ENCODE measurements around the gene AXIN2. TPM values are rescaled to one million over a fixed set of nuclear protein-coding genes. Genes with fewer than 3 reads are reported as not detected.
"Not testable (repeated sequence)": the region's sequence is repeated elsewhere in the genome, so short reads cannot be mapped to it uniquely, and the experiment has no call there.

Gene AXIN2
- polyA plus RNA-seq, 5 donors = 53.9 to 65.8 (median 55.4) TPM

DNA sequence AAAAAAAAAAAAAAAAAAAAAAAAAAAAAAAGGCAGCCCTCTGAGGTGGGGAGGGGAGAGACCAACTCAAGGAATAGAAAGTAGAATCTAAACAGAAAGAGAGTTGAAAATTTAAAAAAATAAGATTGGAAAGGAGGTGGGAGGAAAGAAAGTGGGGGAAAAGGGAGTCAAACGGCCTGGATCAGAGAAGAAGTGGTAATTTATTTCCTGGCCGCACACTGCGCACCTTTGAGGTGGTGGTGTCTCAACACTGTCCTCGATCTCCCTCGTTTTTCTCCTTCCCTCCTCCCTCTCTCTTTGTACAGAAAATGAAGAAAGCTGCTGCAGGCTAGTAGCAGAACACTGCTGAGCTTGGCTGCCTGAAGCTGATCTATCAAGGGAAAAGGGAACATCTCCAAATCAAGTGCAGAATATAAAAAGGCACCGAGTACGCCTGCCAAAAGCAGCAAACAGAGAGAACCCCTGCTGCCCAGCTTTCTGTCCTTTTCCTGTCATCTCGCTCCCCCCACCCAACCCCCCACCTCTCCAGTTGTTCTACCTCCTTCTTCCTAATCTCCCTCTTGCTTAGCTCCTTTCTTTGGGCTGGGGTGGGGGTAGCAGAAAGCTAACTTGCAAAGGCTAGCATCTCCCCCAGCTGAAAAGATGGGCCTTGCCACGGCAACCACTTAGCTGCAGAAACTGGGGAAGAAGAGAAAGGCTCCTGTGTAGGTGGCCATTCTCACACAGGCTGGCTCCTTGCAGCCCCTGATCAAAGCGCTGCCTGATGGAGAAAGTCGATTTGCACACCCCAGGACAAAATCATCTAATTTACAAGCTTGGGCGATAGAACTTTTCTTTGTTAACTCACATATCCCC, 22.5 kb downstream of the AXIN2 start:
- DNase-seq = no peak

DNA sequence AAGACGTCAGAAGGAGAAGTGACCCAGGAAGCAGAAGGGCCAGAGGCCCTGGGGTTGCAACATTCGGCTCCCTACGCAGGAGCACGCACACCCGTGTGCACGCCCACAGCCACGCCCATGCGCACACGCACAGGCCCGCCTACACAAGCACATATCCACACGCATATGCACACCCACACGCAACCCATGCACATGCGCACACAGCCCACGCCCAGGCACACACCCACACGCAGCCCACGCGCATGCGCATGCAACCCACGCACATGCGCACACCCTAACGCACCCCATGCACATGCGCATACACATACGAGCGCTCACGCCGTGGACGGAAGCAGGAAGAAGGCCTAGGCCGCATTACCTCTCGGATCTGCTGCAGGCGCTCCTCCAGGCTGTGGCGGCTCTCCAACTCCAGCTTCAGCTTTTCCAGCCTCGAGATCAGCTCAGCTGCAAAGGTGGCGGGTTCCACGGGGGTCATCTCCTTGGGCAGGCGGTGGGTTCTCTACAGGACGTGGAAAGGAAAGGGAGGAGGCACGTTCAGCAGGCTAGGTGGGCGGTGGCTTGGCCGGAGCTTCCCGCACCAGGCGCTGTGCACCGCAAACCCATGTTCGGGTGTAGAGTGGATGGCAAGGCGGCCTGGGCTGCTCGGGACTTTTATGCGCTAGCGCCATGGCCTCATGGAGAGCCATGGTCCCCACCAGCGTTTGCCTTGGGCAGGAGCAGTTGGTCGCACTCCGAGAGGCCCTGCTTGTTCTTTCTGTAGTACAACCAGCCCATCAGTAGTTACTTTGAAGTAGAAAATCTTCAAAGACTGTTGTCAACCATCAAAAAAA, 23.4 kb downstream of the AXIN2 start:
- no peak for DNase-seq

DNA sequence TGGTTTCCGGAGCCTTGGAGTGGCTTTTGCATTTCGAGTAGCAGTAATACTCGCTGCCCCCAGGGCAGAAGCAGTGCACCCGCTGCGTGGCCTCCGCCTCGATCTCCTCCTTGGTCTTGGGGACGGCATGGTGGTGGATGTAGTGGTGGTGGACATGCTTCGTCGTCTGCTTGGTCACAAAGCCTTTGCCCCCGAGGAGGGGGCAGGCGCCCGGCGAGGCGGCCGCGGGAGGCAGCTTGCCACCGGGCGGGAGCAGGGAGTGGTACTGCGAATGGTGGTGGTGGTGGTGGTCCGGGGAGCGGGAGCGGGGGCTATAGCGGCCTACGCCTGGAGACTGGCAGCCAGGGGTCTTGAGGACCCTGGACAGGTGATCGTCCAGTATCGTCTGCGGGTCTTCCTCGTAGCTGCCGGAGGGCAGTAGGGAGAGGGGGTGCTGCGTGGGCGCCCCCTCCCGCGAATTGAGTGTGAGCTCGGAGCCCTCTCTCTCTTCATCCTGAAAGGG, 24.1 kb downstream of the AXIN2 start:
- no peak for DNase-seq

DNA sequence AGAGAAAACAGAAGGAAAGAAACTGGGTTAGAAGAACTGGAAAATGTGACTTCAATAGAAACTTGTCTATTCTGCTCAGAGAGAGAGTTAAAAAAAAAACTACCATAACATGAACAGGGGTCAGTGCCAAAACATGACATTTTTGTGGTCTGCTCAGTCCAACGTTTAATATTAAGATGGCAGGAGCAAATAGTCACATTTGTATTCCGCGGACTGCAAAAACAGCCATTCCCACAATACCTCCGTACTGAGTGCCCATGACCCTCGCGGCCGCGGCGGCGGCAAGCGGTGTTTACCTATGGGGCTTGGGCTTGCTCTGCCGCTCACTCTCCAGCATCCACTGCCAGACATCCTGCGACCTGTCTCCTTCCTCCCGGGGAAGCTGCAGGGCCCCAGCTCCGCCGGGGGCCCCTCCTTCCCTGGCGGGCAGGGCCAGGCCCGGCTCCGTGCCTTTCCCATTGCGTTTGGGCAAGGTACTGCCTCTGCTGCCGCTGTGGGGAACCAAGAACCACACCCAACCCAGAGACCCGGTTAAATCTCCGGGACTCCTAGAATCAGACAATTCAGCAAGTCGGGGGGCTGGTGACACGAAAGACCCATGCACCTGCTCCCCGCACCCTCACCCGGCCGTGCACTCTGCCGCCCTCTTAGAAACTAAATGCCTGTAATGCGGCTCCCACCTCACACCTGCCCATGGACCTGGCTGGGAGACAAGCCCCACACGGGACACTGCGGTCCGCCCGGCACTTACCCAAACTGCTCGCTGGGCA, 24.7 kb downstream of the AXIN2 start:
- no peak for DNase-seq

DNA sequence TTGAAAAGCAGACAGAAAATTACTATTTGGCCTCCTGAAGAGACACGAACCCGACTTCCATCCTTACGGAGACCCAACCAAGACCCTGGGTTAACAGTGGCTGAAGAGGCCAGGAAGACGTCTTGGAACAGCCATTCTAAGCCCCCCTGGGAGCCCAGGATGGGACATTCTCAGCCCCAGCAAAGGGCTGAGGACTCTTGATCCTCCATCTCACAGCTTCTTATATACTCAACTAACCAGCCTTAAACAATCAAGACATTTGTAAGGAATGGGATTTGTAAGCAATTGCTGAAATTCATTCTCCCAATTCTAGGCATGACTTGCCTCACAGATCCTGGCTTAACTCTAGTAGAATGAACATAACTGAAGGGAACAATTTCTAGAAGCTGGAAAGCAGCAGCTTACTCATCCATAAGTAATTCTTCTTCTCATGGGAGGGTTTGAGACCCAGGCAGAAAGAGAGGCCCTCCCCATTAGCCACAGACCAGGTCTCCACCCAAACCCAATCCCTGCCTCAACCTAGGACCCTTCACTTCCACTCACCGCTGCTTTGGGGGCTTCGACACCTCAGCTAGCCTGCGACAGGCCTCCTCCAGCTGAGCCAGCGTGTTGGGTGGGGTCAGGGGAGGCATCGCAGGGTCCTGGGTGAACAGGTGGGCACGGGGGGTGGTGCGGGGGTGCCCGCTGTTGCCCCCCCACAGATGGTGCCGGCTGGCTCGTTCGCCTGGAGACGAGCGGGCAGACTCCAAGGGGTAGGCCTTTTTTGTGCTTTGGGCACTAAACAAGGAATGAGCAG, 25.5 kb downstream of the AXIN2 start:
- no peak for DNase-seq

DNA sequence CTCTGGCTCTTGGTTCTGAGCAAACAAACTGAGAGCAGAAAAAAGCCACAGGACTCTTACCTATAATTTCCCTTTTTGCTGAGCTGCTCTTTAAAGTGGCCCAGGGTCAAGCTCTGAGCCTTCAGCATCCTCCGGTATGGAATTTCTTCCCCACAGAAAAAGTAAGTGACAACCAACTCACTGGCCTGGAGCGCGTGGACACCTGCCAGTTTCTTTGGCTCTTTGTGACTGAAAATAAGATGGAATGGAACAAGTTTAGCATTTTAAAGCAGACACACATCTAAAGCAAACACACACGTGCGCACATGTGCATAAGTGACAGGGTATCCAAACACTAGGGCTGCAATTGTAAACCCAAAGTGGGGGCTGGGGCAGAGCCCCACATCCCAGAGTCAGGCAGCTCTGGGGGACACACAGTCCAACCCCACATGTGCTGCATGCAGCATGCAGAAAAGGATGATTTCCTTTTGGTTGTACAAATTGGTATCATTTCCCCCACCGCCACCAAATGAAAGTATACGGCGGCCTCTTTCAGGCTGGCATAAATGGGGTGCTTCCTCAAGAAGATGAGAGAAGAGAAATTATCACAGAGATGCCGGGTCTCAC, 27.5 kb downstream of the AXIN2 start:
- no peak for DNase-seq

DNA sequence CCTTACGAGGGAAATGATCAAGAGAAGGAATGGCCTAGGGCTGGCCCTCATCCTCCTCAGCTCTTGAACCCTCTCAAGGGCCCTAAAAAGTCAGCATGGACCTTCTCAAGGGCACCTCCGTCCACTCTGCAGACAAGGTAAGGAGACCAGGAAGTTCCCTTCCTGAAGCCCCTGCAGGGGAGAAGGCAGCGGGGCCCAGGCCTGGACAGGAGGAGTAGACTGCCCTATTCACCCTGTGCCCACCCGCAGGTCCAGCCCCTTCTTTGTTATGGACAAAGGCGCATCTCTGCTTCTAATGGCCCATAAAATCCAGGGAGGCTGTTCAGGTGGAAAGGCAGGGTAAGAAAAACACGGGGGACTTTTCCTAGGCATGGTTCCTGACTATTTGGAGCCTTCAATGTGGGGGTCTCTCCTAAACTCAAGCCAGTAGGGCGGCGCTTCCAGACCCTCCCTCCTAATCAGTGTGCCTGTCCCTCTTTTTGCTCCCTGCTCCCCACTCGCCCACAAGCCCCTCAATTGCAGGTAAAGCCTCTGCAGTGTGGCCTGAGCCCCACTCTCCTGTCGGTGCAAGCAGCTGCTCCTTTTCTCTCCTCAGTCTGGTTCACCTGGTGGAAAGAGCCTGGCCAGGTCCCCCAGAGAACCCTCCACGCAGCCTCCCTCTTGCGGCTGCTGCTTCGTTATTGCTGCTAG, 28.2 kb downstream of the AXIN2 start:
- DNase-seq = no peak

DNA sequence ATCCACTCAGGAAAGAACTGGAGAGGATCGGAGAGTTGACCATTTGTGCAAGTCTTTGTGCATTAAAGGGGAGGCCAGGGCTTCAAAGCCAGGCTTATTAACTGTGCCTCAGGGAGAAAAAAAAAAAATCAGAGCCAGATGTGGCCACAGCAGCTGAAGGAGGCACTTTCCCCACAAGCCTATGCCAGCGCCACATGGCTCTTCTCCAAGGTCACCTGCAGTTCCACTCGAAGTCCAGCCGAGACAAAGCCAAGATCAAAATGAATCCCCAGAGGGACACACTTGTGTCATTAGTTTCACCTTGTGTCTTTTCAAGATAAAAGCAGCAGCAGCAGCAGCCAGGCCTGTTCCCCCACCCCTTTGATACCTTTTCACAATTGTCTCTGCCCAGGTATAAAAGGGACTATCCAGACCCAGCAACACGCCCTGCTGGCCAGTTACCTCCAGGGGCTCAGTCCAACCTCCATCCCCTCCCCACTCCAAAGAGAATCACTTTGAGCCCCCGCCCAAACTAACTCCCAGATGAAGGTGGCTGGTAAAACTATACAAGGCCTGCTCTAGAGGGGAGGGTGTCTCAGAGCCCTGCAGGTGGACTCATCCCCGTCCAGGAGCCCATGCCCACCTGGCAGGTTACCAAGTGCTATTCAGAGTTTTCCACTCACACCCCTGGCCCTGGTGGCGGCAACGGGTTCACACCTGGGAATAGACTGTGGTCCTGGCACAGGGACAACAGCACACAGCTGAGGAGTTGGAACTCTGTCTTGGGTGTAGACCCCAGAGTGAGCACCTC, 29.2 kb downstream of the AXIN2 start:
- no peak for DNase-seq

DNA sequence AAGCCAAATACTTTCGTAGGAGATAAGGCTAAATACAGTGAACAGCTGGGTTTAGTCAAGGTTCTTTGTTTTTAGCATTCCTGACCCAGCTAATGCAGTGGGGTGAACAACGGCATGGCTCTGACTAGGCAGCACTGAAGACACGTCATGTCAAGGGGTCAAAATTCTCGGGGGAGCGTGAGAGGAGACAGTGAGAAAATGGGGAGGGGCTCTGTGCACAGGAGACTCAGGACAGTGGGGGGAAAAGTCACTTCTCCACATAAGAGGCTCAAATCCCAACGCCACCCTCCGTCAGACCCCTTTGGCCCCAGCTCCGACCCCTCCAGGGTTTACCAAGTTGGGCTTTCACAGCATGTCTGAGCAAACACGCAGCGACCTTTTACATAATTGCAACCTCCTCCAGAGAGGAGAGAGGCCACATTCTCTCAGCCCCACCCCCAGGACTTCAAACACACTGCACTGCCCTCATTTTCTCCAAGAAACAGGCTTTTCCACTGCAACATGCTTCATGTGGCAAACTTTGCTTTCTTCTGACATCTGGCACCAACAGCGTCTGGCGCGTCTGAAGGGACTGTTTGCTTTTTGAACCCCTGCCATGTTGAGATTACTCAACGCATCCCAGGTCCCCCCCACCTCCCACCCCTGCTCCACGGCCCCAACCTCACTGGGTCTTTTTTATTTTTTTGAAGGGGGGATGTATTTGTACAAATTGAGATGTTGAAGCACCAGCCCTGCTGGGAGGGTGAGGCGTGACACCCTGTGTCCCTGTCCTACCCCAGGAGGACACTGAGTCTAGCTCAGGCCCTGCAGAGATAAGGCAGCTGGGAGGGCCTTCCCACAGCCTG, 30.0 kb downstream of the AXIN2 start:
- peak; percentile 89 to 92 for DNase-seq

DNA sequence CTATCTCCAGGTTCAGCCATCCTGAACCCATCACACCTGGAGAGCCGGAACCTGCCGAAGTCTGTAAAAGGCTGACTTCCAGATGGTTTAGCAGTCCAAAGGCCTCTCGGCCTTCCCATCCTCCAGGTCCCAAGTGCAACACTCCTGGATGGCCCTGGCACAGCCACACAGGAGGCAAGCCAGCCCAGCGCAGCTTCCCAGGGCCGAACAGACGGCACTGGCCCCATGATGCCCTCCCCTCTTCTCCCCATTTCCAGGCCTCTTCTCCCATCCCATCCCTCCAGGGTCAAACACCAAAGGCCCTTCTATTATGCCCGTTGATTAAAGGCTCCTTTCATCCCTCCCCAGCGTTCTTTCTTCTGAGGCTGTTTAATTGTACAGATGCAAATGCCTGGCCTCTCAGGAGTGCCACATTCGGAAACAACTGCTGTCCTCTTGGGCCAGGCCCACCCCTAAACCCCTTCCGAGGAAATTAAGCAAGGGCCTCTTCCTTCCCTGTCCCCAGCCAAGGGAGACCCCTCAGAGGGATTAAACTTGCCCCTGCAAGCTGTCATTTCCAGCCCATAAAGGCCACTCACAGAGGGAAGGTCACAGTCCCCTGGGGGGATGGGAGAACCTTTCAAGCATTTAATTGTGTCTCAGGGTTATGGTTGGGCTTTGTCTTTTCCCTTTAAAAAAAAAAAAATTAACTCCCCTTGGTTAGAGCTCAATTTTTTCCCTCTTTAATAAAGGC, 30.8 kb downstream of the AXIN2 start:
- DNase-seq = no peak

DNA sequence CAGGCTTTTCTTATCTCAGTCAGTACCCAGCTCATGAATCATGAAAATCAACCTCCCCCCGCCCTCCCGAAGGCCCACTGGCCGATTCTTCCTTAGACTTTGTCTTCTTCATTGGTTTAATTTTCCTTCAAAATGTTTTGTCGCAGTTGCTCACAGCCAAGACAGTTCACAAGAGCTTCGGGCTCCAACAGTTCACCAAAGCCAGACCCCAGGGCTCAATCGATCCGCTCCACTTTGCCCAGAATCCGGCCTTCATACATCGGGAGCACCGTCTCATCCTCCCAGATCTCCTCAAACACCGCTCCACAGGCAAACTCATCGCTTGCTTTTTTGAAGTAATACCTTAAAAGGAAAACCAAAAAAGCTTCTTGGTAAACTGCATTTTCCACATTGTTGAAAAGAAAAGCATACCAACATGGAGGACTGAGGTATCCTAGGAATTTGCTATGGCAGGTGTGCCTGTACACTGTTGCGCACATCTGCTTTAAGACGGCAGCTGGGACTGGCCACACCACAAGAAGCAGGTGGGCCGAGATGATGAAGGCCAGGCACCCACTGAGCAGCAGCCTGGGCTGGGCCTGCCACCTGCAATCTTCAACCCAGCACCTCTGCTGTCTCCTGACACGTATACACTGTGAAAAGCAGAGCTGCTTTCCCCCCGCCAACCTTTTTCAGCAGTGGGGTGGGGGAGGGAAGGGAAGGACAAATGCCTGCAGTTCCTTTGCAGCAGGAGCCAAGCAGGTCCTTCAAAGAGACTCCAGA, 31.5 kb downstream of the AXIN2 start:
- no peak for DNase-seq

DNA sequence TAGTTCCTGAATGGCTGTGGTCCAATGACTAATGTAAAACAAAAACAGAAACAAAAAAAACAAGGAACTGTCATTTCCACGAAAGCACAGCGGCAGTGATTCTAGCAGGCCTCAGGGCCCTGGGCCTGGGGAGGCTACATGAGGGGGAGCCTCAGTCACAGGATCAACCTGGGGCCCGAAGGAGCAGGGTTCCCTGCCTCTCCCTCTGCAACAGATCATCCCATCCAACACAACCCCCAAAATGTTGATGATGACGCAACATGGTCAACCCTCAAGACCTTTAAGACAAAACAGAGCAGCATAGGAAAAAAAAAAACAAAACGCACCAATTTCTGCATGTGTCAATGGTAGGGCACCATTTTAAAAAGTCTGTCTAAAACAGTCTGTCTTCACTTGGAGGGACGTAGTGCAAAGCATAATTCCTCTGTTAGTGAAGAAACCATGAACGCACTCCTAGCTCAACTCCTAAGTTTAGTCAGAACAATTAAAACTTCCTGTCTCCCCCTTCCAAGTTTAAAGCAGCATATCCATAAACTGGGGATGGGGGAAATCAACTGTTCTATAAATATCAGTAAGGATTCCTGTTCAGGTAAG, 32.3 kb downstream of the AXIN2 start:
- no peak for DNase-seq

DNA sequence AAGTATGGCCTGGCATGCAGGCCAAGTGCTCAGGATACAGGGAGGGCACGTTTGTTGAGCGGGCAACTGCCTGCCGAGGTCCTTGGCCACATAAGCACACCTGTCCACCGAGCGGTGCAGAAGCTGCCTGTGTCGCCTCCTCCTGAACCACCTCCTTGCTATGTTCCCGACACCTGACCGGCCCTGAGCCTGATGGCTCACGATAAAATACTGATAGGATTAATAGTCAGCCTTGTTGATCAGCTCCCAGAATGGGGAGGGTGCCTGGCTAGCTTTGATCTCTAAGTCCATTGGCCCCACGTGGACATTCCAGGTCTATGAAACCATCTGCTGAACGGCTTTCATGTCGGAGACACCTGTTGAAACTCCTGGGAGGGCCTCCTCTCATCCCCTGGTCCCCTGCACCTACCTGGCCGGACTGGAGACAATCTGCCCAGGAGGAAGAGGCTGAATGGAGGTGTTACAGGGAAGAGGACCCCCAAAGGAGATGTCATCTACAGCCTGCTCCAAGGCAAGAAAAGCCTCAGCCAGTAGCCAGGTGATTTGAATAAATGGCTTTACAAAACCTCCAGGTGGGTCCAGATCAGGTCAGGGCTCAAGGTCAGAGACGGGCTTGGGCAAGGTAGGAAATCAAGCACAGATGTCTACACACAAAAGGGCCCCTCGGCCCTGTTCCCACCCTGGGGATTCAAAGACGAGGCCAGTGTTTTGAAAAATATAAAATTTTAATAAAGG, 33.4 kb downstream of the AXIN2 start:
- DNase-seq = no peak

DNA sequence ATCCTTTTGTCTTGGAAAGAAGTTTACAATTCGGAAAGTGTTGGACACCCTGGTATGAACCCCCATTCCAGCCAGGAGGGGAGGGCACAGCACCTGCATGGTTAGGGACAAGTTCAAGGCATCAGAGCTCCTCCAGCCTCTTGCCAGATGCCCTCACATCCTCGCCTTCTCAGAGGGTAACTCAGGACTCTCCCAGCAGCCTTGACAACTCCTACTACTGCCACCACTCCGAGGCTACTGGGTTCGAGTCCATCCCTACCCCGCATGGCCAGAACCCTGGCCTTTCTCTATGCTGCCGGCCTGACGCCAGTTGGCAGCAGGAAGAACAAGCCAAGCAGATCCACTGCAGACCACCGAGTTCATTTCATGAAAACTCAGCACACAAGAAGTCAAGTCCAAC, 34.1 kb downstream of the AXIN2 start:
- DNase-seq = no peak

DNA sequence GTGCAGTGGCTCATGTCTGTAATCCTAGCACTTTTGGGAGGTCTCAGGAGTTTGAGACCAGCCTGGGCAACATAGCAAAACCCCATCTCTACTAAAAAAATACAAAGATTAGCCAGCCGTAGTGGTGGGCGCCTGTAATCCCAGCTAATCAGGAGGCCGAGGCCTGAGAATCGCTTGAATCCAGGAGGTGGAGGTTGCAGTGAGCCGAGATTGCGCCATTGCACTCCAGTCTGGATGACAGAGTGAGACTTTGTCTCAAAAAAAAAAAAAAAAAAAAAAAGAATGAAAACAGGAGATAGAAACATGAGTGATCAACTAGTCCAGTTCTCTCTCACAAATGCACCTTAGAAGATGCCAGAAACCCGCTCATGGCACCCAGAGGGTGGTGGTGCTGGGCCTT, 34.6 kb downstream of the AXIN2 start:
- not testable (repeated sequence) for DNase-seq

Measured in right lung (tissue), 5 donors.